Right renal pelvis (tissue), 4 donors: Measurements from ENCODE around the gene KRTAP9-7. TPM values are rescaled to one million over a fixed set of nuclear protein-coding genes. Genes with fewer than 3 reads are reported as not detected.
"Not testable (repeated sequence)": the region's sequence is repeated elsewhere in the genome, so short reads cannot be mapped to it uniquely, and the experiment has no call there.

Source experiments
- DNase-seq, 4 donors: peaks; one replicate each; pipeline ENCODE4 v3.0.0-alpha.2; 2013; ENCODE audit warnings: low read depth in 4 of 4, low spot score in 3 of 4, missing footprints in 1 of 4
- polyA plus RNA-seq, 4 donors: library from polyadenylated mRNA; unstranded; fragments of 120-200 nt; gene quantifications; one replicate each; pipeline ENCODE4 v1.2.1, GENCODE V29; 2013; ENCODE audit not compliant: insufficient read length in 4 of 4

Gene KRTAP9-7
- polyA plus RNA-seq, 4 donors, result not detected

- DNase-seq, result no peak
Measured at GRCh38 chr17:41267711-41268110, 7.8 kb upstream of the KRTAP9-7 start.

GRCh38 chr17:41271323-41271722, 4.2 kb upstream of the KRTAP9-7 start:
- not testable (repeated sequence) for DNase-seq

- no peak for DNase-seq
Measured at GRCh38 chr17:41271858-41272257, 3.6 kb upstream of the KRTAP9-7 start.

- no peak for DNase-seq
Measured at GRCh38 chr17:41278176-41278955, 2.9 kb downstream of the KRTAP9-7 start.

- no peak for DNase-seq
Measured at GRCh38 chr17:41284043-41284442, 8.5 kb downstream of the KRTAP9-7 start.

- DNase-seq, result no peak
Measured at GRCh38 chr17:41284546-41284945, 9.0 kb downstream of the KRTAP9-7 start.

- DNase-seq, result no peak
Measured at GRCh38 chr17:41287050-41287449, 11.6 kb downstream of the KRTAP9-7 start.

GRCh38 chr17:41294016-41294415, 18.5 kb downstream of the KRTAP9-7 start:
- no peak for DNase-seq

- no peak for DNase-seq
Measured at GRCh38 chr17:41296846-41297245, 21.3 kb downstream of the KRTAP9-7 start.

GRCh38 chr17:41298458-41299135, 23.1 kb downstream of the KRTAP9-7 start:
- DNase-seq, result no peak

- no peak for DNase-seq
Measured at GRCh38 chr17:41301204-41301790, 25.8 kb downstream of the KRTAP9-7 start.

GRCh38 chr17:41301916-41302901, 26.7 kb downstream of the KRTAP9-7 start, which contains the start of gene KRTAP29-1:
Gene KRTAP29-1, minus strand, starts transcription at chr17:41302851. Its CDS starts 0 bp downstream, at chr17:41302851.
- DNase-seq, result no peak

GRCh38 chr17:41302981-41303380, 27.5 kb downstream of the KRTAP9-7 start:
- DNase-seq, result no peak

- no peak for DNase-seq
Measured at GRCh38 chr17:41304091-41304490, 28.6 kb downstream of the KRTAP9-7 start.

GRCh38 chr17:41307647-41308046, 32.1 kb downstream of the KRTAP9-7 start:
- DNase-seq, result no peak

GRCh38 chr17:41308251-41308917, 32.9 kb downstream of the KRTAP9-7 start:
- DNase-seq, result no peak

GRCh38 chr17:41308918-41309359, 33.4 kb downstream of the KRTAP9-7 start, which contains the start of gene KRTAP16-1:
Gene KRTAP16-1, minus strand, starts transcription at chr17:41309309. Its CDS starts 56 bp downstream, at chr17:41309253.
- DNase-seq, result no peak

GRCh38 chr17:41311111-41311510, 35.6 kb downstream of the KRTAP9-7 start:
- no peak for DNase-seq

GRCh38 chr17:41315204-41315794, 39.8 kb downstream of the KRTAP9-7 start, which contains the start of gene KRTAP17-1:
Gene KRTAP17-1, minus strand, starts transcription at chr17:41315710. Its CDS starts 60 bp downstream, at chr17:41315650.
- DNase-seq, result no peak
